ENCODE measurements around the gene GALC. TPM values are rescaled to one million over a fixed set of nuclear protein-coding genes. Genes with fewer than 3 reads are reported as not detected.

GALC gene
- total and polyA plus RNA-seq, 9 of the 15 experiments (the other 6 are each of a cell fraction or from before 2014, with no cell fraction given), result 1.6 to 15.0 (median 7.3) TPM

DNA sequence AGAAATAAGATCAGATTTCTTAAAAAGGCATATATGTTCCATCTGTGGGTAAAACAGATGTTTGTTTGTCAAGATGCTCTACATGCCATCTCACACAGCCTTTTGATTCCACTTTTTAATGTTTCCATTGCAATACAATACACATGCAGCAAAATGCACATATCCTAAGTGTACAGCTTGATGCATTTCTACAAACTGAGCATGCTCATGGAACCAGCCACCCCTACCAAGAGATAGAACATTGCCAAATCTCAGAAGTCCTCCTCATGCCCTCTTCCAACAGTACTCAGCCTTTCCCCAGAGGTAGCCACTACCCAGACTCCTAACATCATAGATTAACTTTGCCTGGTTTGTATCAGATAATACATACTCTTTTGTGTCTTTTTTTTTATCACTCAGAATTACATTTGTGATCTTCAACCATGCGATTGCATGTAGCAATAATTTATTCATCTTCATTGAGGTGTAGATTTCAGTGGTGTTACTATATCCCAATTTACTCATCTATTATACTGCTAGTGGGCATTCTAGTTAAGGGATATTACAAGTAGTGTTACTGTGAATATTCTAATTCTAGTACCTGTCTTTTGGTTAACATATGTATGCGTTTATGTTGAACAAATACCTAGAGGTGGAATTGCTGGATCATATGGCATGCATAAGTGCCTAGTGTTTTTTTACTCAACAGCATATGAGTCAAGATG is 15.2 kb upstream of the GALC start:
- Histone ChIP-seq H3K27me3 (ENCODE audit: control insufficient read depth in 2 of 2, insufficient read depth in 2 of 2, low read length in 2 of 2) (no peaks in the 10 kb centered on the region), H3K27ac (ENCODE audit: extremely low read depth, low read depth, low read length) (no peak overlapping the region), H3K79me2 (ENCODE audit: control insufficient read depth, insufficient read depth, low read length) (no peaks in the 10 kb centered on the region), H4K20me1 (replicated peaks; ENCODE audit: control insufficient read depth, insufficient read depth, low read length) (no peaks in the 10 kb centered on the region), H3K4me3 (no peak overlapping the region), H2AFZ (ENCODE audit: low read depth, low read length) (no peak overlapping the region), H3K9me3 (replicated peaks; ENCODE audit: control insufficient read depth, insufficient read depth, low read depth, low read length) (no peaks in the 10 kb centered on the region), H3K4me2 (ENCODE audit: insufficient read depth, low read length) (no peak overlapping the region), H3K9me1 (ENCODE audit: control insufficient read depth, insufficient read depth, low read length) (no peaks in the 10 kb centered on the region), H3K4me1 (replicated peaks in 1 of 2; ENCODE audit: control insufficient read depth in 2 of 2, insufficient read depth in 2 of 2, low read length in 2 of 2) (no peaks in the 10 kb centered on the region), H3K36me3 (ENCODE audit: control insufficient read depth, insufficient read depth, low read length) (no peaks in the 10 kb centered on the region), H3K9ac (ENCODE audit: insufficient read depth in 1 of 2, low read depth in 2 of 2, low read length in 2 of 2) (no peak overlapping the region)
- TF ChIP-seq IRF9 (tag; IDR thresholded peaks at IDR 0.05) (no peak), MTA2 (IDR thresholded peaks at IDR 0.05; ENCODE audit: low read depth) (no peak), ZBTB8A (IDR thresholded peaks at IDR 0.05; ENCODE audit: partially characterized antibody) (no peak), ZNF609 (CRISPR knock-in tag; IDR thresholded peaks at IDR 0.05; ENCODE audit: borderline replicate concordance) (no peak), NFIX (CRISPR knock-in tag; IDR thresholded peaks at IDR 0.05; ENCODE audit: low read depth) (no peak)
- POLR2A ChIA-PET, result no interaction called here
- DNase-seq (ENCODE audit: extremely low read depth in 1 of 4, low spot score in 3 of 4), result no peak
- in situ Hi-C loops (cut with MboI) (no loop called here), intact Hi-C loops (cut with micrococcal nuclease) (no loop called here)
- 60% methylated on average over 2 of the region's 2 CpGs for WGBS (ENCODE audit: insufficient coverage, low coverage, missing lambda C conversion rate)
- CTCF ChIA-PET (ENCODE audit: low intra/inter-chr PET ratio), result no interaction called here
- no TSS peak for BruUV-seq (replicated peaks)
- ATAC-seq, result no peak
- FAIRE-seq, result no peak
